ENCODE results near the gene MAGI1.
A peak's percentile ranks its signal among the peaks of the same experiment; 100 is the strongest.
"Not testable (repeated sequence)": the region's sequence is repeated elsewhere in the genome, so short reads cannot be mapped to it uniquely, and the experiment has no call there.

Gene MAGI1

DNA sequence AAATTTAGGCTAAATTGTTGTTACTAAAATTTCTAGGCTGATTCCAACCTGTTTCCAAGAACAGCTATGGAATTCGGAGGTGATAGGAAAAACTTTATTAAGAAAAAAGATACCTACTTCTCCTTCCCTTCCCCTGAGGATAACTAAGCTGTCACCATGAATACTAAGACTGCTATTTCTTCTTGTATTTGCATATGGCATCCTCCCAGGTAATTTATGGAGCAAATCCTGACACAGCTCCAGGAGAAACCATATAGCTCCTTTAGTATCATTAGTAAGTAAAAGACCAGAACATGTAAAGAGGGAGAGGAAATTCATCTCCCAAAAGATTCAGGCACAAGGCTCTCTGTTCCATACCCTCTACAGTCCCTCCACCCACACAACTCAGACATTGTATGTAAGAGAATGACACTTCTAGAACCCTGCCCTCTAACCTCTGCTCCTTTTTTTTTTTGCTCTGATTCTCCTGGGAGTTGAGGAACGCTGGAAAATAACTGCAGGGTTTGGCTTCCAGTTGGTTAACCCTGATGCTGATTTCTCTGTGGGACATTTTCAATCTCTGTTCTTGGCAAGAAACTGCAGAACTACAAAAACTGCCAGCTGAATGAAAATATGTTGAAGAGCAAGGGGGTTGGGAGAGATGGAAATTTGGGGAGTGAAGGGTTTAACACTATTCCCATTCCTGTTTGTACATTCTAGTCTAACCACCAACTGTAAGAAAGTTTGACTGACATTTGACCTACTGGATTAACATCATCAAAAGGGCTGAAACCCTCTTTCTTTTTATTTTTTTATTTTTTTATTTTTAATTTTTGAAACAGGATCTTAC is 14.2 kb upstream of the MAGI1 start:
- H3K27me3 Mint-ChIP-seq = peaks cover 0 to 5% of the 10 kb centered on the region in 2 donors

DNA sequence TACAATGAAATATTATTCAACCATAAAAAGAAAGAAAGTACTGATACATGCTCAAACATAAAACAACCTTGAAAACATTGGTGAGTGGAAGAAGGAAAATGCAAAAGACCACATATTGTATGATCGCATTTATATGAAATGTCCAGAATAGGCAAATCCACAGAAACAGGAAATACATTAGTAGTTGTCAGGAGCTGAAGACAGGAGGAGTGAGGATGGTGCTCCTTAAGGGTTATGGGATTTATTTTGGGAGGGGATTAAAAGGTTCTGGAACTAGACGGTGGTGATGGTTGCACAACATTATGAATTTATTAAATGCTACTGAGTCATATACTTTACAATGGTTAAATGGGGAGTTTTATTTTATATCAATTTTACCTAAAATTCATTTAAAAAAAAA is 12.1 kb upstream of the MAGI1 start:
- no peak overlapping the region for H3K27ac Mint-ChIP-seq
- peaks cover 0 to 5% of the 10 kb centered on the region in 2 donors for H3K27me3 Mint-ChIP-seq
- peaks cover 5 to 6% of the 10 kb centered on the region in 2 donors for H3K9me3 Mint-ChIP-seq
- no peaks in the 10 kb centered on the region for H3K36me3 Mint-ChIP-seq
- no peak overlapping the region for H3K4me3 Mint-ChIP-seq
- ATAC-seq (replicated peaks) (no peak), DNase-seq (no peak)
- H3K4me1 Mint-ChIP-seq = no peaks in the 10 kb centered on the region

More for the DNA sequence above, 14.2 kb upstream of the MAGI1 start:
- Mint-ChIP-seq H3K27ac (no peak overlapping the region), H3K36me3 (no peaks in the 10 kb centered on the region), H3K9me3 (peaks cover 5 to 6% of the 10 kb centered on the region in 2 donors), H3K4me3 (no peak overlapping the region), H3K4me1 (no peaks in the 10 kb centered on the region)
- DNase-seq (no peak), ATAC-seq (replicated peaks) (no peak)

DNA sequence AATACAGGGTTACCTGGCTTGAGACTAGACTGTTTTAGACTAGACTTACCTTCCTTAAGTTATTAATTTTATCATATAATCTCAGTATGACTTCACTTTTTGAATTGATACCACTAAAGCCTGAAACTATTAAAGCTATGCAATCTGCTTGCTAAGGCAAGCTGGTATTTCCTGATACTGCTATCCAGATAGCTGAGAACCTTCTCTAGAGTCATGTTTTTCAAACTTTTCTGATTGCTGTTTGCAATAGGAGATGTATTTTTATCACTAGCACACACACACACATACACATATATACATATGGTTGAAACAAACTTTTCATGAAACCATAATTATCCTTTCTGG is 9.3 kb upstream of the MAGI1 start:
- no peaks in the 10 kb centered on the region for H3K36me3 Mint-ChIP-seq
- H3K9me3 Mint-ChIP-seq = peaks cover 4 to 6% of the 10 kb centered on the region in 2 donors
- no peak overlapping the region for H3K4me3 Mint-ChIP-seq
- no peak overlapping the region for H3K27ac Mint-ChIP-seq
- ATAC-seq (replicated peaks) (no peak), DNase-seq (no peak)
- H3K4me1 Mint-ChIP-seq = no peaks in the 10 kb centered on the region
- H3K27me3 Mint-ChIP-seq = peaks cover 0 to 8% of the 10 kb centered on the region in 2 donors

DNA sequence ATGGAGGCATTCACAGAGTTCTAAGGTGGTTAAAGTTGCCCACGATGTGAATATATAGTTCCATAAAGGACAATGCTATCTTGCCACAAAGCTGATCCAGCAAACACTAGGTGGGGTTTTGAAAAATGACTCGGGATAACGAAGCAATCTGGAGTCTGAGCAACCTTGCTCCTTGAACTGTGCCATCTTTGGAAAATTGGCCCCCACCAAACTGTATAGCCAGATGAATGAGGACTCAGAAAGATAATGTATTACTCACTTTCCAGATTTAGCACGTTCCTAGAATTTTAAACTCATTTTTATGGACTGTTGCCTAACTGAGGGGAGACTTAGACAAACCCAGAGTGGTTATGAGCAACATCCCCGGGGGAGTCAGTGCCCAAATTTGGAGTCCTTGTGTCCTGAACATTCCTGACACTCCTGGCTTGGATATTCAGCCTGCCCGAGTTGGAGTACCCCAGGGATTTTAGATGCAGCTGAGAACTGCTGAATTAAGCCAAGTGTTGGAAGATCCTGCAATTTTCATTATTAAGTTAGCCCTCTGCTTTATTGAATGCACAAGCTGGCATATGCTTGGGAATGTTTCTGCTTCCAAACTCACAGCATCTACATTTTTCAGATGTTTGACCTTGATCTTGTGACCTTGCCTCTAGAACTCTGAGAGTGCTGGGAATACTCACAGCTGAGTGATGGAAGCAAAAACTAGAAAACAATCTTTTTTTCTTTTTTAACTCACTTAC is 8.8 kb upstream of the MAGI1 start:
- no peaks in the 10 kb centered on the region for H3K4me1 Mint-ChIP-seq
- no peak overlapping the region for H3K27ac Mint-ChIP-seq
- H3K4me3 Mint-ChIP-seq = no peak overlapping the region
- no peak for DNase-seq
- peaks cover 0 to 6% of the 10 kb centered on the region in 2 donors for H3K27me3 Mint-ChIP-seq
- no peak for ATAC-seq (replicated peaks)
- no peaks in the 10 kb centered on the region for H3K36me3 Mint-ChIP-seq
- peaks cover 2 to 6% of the 10 kb centered on the region in 2 donors for H3K9me3 Mint-ChIP-seq

DNA sequence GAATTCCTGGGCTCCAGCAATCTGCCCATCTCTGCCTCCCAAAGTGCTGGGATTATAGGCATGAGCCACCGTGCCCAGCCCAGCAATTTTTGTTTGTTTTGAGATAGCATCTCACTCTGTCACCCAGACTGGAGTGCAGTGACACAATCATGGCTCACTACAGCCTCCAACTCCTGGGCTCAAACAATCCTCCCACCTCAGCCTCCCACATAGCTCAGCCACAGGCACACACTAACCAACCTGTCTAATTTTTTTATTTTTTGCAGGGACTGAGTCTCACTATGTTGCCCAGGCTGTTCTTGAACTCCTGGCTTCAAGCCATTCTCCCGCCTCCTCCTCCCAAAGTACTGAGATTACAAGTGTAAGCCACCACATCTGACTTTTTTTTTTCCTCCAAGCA is 7.6 kb upstream of the MAGI1 start:
- not testable (repeated sequence) for H3K4me1 Mint-ChIP-seq; H3K4me3 Mint-ChIP-seq; H3K9me3 Mint-ChIP-seq; ATAC-seq (replicated peaks); DNase-seq; H3K36me3 Mint-ChIP-seq; H3K27ac Mint-ChIP-seq
- peaks cover 7 to 13% of the 10 kb centered on the region in 2 donors for H3K27me3 Mint-ChIP-seq

DNA sequence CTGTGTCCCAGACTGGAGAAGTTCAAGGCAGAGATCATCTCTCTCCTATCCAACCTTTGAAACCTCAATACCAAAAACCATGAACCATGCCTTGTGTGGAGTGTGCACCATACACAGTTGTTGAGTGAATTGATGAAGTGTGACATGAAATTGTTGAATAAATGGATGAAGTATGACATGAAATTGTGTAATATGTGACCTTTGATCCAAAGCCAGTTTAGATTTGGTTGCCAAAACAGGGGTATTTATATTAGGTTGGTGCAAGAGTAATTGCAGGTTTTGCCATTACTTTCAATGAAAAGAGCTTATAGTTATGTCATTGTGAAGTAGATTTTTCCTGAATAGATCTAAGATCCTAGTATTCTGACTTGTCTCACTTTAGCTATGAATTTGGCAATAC is 3.1 kb upstream of the MAGI1 start:
- Mint-ChIP-seq H3K9me3 (no peaks in the 10 kb centered on the region), H3K27me3 (peaks cover 46 to 58% of the 10 kb centered on the region in 2 donors), H3K27ac (no peak overlapping the region), H3K36me3 (peaks cover 0 to 5% of the 10 kb centered on the region in 2 donors), H3K4me1 (peaks cover 12 to 27% of the 10 kb centered on the region in 2 donors), H3K4me3 (no peak overlapping the region)
- no peak for ATAC-seq (replicated peaks)
- no peak for DNase-seq

DNA sequence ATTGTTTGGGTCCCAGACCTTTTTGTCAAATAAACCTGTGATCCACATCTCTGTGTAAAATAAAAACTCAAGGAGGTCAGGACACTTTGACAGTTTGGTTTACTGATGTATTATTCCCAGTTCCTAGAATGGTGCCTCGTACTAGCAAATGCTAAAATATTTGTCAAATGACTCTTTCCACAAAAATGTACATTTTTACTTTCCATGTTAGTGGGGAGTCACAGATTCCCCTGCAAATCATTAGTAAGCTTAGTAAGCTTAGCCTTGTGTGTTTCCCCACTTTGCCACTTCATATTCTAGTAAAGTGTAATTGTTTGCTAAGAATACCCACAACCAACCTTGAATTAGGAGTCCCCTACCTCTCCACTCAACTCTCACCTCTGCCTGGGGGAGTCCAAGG is 2.4 kb upstream of the MAGI1 start:
- Mint-ChIP-seq H3K27ac (no peak overlapping the region), H3K9me3 (no peaks in the 10 kb centered on the region), H3K36me3 (peaks cover 0 to 5% of the 10 kb centered on the region in 2 donors), H3K4me3 (no peak overlapping the region), H3K4me1 (peaks cover 12 to 27% of the 10 kb centered on the region in 2 donors), H3K27me3 (peaks cover 54 to 64% of the 10 kb centered on the region in 2 donors)
- ATAC-seq (replicated peaks) (no peak), DNase-seq (no peak)

DNA sequence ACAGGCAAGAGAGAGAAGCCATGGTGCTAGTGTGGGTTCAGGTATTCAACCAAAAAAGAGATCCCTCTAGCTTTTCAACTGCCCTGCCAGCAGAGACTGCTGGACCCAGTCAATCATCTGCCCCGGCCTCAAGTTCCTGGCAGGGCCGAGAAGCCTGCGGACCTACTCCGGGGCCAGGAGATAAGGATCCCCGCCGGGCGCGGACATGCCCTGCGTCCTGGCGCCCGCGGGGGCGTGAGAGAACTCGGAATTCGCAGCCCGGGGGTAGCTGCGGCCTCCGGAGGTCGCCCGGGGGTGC is 821 bp upstream of the MAGI1 start:
- Mint-ChIP-seq H3K27ac (no peak overlapping the region), H3K9me3 (peaks cover 0 to 3% of the 10 kb centered on the region in 2 donors), H3K36me3 (peaks cover 0 to 5% of the 10 kb centered on the region in 2 donors), H3K4me3 (peak overlapping the region; percentile 75 to 79), H3K27me3 (peaks cover 67 to 73% of the 10 kb centered on the region in 2 donors), H3K4me1 (peaks cover 12 to 27% of the 10 kb centered on the region in 2 donors)
- DNase-seq = no peak
- ATAC-seq (replicated peaks) = no peak

DNA sequence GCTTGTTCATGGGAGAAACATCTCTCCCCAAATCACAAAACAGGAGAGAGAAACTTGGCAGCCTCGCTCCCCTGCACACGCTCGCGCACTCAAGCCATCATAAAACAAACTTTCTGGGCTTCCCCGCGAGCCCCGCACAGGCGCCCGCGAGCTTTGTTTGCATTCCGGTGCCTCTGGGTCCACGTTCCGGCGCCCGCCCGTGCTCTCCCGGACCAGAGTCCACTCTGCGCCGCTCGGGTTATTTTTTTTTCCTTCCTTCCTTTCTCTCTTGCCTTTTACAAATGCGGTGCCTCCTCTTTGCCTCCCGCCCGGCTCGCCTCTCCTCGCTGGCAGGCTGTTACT is 363 bp downstream of the MAGI1 start:
- ATAC-seq (replicated peaks) (peak; percentile 18 to 30), DNase-seq (no peak)
- peak overlapping the region; percentile 79 to 95 for H3K4me3 Mint-ChIP-seq
- H3K27ac Mint-ChIP-seq = peak overlapping the region; percentile 76
- H3K9me3 Mint-ChIP-seq = peaks cover 0 to 3% of the 10 kb centered on the region in 2 donors
- H3K4me1 Mint-ChIP-seq = peaks cover 12 to 27% of the 10 kb centered on the region in 2 donors
- H3K27me3 Mint-ChIP-seq = peaks cover 71 to 72% of the 10 kb centered on the region in 2 donors
- peaks cover 0 to 5% of the 10 kb centered on the region in 2 donors for H3K36me3 Mint-ChIP-seq

DNA sequence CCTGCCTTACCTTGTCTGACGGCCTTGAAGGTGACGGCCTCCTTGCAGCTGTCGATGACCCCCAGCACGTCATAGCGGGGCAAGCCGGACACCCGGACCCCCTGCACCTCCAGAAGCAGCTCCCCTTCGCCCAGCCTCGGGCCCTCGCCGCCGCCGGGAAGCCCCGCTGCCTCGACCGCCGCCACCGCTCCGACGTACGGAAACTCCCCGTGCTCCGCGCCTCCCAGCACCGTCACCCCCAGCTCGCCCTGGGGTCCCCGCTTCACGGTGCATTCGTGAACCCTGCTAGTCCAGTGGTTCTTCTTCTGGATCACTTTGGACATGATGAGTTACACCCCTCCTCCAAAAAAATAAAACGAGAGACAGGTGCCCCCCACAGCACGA is 740 bp downstream of the MAGI1 start:
- no peak for ATAC-seq (replicated peaks)
- no peak for DNase-seq
- Mint-ChIP-seq H3K9me3 (peaks cover 0 to 3% of the 10 kb centered on the region in 2 donors), H3K4me1 (peaks cover 12 to 27% of the 10 kb centered on the region in 2 donors), H3K4me3 (peak overlapping the region; percentile 79 to 95), H3K27ac (no peak overlapping the region), H3K27me3 (peaks cover 68 to 71% of the 10 kb centered on the region in 2 donors), H3K36me3 (peaks cover 0 to 5% of the 10 kb centered on the region in 2 donors)

DNA sequence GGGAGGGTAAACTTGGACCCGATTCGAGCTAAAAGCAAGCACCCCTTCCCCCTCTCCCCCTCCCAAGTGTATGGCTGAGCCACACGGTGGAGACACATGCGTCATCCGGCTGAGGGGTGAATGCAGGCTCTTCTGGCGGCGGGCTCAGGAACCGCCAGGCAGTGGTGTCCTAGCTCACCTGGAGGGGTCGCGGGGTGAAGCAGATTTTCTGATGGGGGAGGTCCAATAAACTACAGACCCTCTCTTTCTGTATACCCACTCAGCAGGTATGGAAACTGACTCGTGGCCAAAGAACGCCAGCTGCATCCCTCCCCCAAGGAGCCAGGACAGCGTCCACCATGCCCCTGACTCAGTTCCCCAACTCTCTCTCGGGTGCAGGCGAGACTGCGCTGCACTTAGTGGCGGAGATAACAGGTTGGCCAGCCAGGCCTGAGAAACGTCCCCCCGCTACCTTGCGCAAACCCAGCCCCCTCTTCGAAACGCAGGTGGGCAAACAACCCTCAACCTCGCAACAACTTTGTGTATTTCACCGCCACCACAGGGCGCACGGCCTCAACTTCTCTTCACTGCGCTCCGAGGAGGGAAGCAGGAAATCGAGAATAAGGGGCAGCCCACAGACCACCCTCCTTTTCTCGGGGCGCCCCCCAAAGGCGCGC is 1.3 kb downstream of the MAGI1 start:
- Mint-ChIP-seq H3K27ac (no peak overlapping the region), H3K4me3 (peak overlapping the region; percentile 6 to 79), H3K9me3 (peaks cover 0 to 3% of the 10 kb centered on the region in 2 donors), H3K4me1 (peaks cover 12 to 27% of the 10 kb centered on the region in 2 donors), H3K27me3 (peaks cover 67 to 71% of the 10 kb centered on the region in 2 donors), H3K36me3 (peaks cover 0 to 5% of the 10 kb centered on the region in 2 donors)
- ATAC-seq (replicated peaks) (no peak), DNase-seq (no peak)

DNA sequence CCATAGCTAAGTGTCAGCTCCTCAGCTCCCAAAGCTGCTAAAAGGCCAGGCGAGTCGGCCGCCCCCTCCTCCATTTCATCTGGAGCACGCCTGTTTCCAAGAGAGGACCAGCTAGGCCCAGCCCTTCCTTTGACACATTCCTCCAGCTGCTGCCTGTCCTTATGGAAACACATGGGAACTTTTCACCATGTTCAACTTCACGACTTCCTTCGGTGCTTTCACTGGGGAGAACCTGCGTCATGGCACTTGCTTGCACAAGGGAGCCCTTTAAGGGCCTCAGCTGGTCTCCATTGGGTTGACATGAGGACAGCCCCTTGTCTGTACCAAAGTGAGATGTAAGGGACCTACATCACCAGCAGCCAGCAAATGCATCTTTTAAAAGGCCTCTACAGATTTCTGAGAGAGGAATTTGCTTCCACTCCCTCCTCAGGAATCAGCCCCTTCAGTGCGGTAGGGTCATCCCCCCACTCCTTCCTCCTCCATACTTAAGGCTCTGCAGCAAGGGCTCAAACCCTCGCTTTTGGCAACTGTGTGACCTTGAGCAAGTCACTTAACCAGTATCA is 2.1 kb downstream of the MAGI1 start:
- Mint-ChIP-seq H3K27ac (no peak overlapping the region), H3K9me3 (peaks cover 0 to 3% of the 10 kb centered on the region in 2 donors), H3K4me3 (no peak overlapping the region), H3K27me3 (peaks cover 64 to 68% of the 10 kb centered on the region in 2 donors), H3K4me1 (peaks cover 12 to 27% of the 10 kb centered on the region in 2 donors), H3K36me3 (peaks cover 0 to 5% of the 10 kb centered on the region in 2 donors)
- ATAC-seq (replicated peaks) = no peak
- no peak for DNase-seq

DNA sequence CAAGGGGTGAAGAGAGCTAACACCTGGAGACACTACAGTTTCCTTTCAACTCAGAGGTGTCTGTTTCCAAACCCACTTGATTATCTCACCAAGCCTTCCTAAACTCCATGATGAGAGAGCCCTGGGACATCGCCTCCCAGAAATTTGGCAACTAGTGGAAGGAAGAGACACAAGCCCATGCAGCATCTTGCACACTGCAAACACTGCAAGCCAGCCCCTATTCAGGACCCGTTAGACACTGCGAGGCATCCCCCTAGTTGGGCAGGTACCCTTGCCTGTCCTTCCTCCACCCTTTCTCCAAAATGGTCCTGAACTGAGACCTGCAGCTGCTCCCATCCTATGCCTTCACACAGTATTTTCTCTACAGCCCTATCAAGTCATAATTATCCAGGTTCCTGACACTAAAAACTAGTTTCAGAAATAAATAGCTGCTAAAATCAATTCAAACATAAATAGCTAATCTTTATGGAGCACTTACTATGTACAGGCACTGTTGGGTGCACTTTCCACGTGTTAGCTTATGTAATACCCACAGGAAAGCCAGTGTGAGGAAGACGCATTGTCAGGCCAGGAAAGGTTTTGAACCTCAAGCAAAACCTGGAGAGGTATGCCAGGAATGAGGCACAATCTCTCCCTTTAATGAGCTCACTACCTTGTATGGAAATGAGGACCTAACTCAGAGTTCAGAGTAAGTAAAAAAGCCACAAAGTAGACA is 2.8 kb downstream of the MAGI1 start:
- Mint-ChIP-seq H3K4me1 (peaks cover 12 to 27% of the 10 kb centered on the region in 2 donors), H3K4me3 (no peak overlapping the region), H3K36me3 (peaks cover 0 to 5% of the 10 kb centered on the region in 2 donors), H3K27me3 (peaks cover 57 to 61% of the 10 kb centered on the region in 2 donors), H3K9me3 (peaks cover 0 to 3% of the 10 kb centered on the region in 2 donors), H3K27ac (no peak overlapping the region)
- no peak for ATAC-seq (replicated peaks)
- no peak for DNase-seq
